TTC549 (cell line): ENCODE results near the gene RHOF.

Experiments
- FAIRE-seq: peaks from 2 replicates; lab custom pipeline; 2012; peaks lifted over from hg19 to GRCh38; lab: Jason Lieb, UNC

RHOF gene, protein sequence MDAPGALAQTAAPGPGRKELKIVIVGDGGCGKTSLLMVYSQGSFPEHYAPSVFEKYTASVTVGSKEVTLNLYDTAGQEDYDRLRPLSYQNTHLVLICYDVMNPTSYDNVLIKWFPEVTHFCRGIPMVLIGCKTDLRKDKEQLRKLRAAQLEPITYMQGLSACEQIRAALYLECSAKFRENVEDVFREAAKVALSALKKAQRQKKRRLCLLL

DNA sequence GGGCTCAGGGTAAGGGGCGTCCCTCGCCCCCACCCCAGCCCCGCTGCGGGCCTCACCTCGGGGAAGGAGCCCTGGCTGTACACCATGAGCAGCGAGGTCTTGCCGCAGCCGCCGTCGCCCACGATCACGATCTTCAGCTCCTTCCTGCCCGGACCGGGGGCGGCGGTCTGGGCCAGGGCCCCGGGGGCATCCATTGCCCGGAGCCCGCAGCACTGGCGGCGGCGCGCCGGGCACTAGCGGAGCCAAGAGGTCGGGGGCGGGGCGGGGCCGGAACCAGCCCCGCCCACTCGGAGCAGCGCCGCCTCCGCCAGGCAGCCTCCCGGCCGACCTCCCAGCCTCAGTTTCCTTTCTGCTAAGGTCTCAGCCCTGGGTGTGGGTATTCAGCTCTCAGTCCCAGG lies at the start of gene RHOF:
TSS of gene RHOF (minus strand) at position 249 of the 398 bp plus-strand sequence. CDS start at position 194, 55 bp downstream.
- no peak for FAIRE-seq

- no peak for FAIRE-seq
These were observed 46.7 kb upstream of the RHOF start for GRCh38 chr12:121839993-121840761.

DNA sequence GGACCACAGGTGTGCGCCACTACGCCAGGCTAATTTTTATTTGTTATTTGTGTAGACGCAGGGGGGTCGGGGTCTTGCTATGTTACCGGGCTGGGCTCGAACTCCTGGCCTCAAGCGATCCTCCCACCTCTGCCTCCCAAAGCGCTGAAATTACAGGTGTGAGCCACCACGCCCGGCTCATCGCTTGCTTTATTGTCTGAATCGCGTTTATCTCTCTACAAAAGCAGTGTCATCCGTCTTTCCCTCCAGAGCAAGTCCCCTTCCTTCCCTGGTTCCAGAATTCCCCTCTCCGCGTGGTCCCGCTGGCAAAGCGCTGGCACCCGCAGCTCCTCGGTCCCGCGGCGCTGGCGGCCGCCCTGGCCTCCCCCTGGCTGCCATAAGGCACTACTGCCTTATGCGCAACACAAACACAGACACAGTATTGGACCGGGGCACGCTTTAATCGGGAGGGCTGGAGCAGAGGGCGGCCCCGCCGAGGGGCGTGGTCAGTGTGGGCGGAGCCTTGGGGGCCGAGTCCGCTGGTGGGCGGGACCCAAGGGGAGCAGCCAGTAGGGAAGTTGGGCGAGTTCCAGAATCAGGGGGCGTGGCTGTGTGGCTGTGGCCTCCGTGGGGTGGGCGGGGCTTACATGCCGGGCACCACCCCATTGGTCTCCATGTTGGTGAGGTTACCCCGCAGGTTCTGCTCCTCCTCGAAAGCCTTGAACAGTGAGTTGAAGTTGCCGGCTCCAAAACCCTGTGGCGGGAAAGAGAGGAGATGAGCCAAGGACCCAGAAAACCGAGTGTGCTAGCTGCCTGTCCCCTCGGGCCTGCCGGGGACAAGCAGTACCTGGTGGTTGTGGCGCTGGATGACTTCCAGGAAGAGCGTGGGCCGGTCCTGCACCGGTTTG lies 45.9 kb upstream of the RHOF start:
- peak; percentile 91 for FAIRE-seq

DNA sequence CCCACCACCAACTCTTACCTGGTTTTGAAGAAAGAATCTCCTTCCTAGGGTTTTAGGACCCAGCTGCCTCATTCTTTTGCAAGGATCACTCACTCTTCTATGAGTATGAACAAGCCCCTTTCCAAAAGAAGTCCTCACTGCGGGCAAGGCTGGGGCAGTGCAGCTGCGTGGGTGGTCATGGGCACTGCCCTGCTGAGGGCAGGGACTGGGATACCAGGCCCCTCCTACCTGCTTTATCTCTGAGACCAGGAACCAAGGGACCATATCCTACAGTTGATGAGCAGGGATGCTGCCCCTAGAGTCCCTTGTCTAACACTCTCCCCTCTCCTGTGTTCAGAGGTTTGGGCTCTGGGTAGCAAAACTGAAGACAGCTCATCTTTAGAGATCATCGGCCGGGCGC lies 44.6 kb upstream of the RHOF start:
- FAIRE-seq = no peak

- FAIRE-seq = no peak
These were observed 44.2 kb upstream of the RHOF start for GRCh38 chr12:121837680-121838079.

- FAIRE-seq = no peak
These were observed 38.2 kb upstream of the RHOF start for GRCh38 chr12:121831571-121832245.

DNA sequence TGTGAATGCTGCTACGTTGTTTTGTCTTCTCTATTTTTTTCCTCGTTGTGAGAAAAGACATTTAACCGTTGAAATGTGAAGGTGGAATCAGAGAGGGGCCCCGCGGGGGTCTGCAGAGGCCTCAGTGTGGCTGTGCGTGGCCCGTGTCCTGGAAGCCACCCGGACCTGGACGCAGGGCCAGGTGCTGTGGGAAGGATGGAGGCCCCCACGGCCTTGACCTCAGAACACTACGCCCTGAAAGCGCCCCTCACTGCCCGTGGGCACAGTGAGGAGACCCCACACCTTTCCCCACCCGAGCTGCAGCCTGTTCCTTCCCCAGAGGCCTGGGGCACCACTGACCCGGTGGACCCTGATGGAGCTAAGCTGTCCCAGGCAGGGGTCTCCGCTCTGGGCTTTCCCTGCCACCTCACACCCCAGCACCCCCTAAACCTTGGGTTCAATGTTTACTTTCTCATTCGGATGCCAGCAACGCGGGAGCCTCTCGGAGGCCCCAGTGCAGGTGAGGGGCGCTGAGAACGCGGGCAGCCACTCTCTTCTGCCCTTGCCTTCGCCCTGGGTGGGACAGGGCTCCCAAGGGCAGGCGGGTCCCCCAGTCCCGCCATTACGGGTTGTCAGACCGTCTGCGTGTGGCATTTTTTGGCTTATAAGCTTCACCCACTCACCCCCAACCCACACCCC lies 37.2 kb upstream of the RHOF start:
- FAIRE-seq = no peak

DNA sequence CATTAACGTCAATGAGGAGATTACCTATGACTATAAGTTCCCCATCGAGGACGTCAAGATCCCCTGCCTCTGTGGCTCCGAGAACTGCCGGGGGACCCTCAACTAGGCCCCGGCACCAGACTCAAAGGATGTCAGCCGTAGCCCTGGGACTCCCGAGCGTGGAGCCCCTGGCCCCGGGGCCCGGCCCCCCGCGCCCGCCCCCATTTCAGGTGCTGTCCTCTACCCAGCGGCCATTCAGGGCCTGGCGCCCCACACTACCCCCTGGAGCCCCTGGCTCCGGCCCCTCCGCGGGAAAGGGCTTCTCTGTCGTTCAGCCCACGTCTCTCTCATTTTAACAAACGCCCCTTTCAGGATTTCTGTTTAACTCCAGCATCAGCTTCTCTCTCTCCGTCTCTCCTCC lies 36.6 kb upstream of the RHOF start:
- no peak for FAIRE-seq

DNA sequence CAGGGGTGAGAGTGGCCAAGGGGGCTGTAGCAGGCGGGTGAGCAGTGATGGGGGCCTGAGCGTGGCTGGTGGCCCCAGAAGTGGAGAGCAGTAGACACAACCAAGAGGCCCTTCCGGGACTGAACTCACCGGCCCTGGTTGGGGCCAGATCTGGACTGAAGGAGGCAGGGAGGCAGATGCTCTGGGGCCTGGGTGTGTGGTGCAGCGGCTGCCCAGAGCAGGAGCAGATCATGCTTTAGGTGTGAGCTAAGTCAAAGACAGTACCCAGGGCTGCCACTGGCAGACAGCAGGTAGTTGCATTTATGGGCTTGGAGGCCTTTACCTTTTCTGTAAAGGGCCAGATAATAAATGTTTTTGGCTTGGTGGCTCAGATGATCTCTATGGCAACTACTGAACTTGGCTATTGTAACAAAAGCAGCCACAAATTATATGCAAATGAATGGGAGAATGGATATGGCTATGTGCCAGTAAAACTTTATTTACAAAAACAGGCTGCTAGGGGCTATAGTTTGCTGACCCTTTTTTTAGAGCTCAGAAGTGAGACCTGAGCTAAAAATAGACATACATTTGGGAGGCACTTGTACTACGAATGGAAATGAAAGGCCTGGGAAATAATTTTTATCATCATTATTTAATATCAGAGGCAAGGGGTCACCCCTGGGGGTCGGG lies 35.9 kb upstream of the RHOF start:
- no peak for FAIRE-seq

- FAIRE-seq = no peak
These were observed 35.3 kb upstream of the RHOF start for GRCh38 chr12:121828826-121829225.

DNA sequence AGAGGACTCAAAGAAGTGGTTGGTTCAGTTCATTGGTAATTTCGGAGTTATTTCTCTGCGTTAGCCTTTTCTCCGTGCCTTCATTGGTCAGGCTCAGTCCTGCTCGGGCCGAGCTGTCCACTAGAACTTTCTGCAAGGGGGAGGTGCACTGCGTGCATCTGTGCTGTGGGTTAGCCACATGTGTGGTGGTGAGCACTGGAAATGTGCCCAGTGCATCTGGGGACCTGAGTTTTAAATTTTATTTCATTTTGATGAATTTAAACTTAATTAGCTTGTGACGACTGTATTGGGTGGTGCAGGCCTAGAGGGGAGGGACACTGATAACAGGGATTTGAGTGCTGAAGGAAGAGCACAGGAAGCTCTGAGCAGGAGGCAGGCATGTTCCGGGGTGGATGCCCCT lies 34.8 kb upstream of the RHOF start:
- no peak for FAIRE-seq

DNA sequence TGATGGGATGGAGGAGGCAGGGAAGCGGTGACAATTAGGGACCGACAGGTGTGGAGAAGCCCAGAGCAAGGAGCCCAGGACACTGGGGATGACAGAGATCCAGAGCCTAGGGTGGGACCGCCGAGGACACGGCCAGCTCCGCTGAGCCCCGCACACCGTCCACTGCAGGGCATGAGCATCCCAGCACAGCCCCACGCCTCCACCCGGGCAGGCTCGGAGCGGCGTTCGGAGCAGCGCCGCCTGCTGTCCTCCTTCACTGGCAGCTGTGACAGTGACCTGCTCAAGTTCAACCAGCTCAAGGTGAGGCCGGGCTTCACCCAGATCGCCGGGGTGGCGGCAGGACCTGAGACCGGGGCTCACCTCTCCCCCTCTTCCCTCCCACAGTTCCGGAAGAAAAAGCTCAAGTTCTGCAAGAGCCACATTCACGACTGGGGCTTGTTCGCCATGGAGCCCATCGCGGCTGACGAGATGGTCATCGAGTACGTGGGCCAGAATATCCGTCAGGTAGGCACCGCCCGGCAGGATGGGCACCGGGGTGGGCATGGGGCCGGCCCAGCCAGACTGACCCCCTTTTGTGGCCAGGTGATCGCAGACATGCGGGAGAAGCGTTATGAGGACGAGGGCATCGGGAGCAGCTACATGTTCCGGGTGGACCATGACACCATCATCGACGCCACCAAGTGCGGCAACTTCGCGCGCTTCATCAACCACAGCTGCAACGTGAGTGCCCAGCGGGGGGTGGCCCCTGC lies 34.0 kb upstream of the RHOF start:
- FAIRE-seq = no peak

DNA sequence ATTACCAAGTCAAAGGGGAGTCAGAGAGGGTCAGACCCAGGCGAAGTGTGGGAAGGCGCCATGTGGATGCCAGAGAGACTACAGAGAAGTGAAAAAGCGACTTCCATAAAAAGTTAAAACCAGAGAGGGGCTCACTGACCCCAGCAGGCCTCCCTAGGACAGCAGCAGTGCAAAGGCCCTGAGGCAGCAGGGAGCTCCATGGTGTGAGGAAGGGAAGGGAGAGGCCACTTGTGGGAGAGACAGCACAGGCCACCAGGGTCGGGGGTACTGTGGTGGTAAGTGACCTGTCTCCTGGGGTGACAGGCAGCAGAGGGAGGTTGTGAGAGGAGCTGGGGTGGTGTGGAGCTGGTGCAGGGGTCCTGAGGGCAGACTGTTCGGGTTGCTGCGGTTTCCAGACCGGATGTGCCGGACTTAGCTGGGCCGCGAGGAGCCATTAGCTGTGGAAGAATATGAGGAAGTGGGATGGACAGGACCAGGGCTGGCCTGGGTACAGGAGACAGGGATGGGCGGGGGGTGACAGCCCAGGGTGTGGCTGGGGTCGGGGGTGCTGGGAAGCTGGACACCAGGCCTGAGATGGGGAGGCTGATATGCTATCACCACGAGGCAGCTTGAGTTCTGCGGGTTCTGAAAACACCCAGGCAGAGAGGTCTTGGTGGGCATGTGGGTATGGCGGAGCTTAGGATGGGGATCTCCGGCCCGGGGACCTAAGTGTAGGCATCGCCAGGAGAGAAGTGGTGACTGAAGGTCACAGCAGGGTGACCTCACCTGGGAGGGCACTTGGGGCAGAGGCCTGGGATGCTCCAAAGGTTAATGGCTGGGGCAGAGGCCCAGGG lies 33.0 kb upstream of the RHOF start:
- no peak for FAIRE-seq

- FAIRE-seq = no peak
These were observed 31.6 kb upstream of the RHOF start for GRCh38 chr12:121825041-121825523.

DNA sequence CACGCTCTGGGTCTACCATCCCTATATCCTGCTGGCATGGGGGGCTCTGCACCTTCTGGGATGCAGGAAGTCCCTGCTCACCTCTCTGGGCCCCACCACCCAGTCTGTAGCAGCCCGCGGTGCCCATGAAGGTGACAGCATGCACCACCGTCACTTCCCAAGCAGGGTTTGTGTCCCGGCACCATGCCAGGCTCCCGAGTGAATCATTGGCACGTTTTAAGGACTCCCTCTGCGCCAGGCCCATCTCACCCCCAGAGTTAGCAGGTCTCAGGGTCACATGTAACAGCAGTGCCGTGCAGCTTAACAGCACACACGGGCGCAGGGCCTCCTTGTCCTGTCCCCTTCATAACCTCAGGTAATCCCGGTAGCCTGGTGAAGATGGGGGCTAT lies 30.2 kb upstream of the RHOF start:
- no peak for FAIRE-seq

GRCh38 chr12:121823101-121823726 lies 29.7 kb upstream of the RHOF start:
- FAIRE-seq = no peak

DNA sequence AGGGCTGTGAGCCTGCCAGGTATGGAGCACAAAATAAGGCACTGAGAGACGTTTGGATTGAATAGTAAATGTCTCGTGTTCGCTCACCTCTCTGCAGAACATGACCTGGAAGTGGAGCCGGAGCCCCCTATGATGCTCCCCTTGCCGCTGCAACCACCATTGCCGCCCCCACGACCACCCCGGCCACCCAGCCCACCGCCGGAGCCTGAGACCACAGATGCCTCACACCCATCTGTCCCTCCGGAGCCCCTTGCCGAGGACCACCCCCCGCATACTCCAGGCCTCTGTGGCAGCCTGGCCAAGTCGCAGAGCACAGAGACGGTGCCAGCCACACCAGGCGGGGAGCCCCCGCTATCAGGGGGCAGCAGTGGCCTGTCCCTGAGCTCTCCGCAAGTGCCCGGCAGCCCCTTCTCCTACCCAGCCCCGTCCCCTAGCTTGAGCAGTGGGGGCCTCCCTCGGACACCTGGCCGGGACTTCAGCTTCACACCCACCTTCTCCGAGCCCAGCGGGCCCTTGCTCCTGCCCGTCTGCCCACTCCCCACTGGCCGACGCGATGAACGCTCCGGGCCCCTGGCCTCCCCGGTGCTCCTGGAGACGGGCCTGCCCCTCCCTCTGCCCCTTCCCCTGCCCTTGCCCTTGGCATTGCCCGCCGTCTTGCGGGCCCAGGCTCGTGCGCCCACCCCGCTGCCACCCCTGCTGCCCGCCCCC lies 29.1 kb upstream of the RHOF start:
- no peak for FAIRE-seq

DNA sequence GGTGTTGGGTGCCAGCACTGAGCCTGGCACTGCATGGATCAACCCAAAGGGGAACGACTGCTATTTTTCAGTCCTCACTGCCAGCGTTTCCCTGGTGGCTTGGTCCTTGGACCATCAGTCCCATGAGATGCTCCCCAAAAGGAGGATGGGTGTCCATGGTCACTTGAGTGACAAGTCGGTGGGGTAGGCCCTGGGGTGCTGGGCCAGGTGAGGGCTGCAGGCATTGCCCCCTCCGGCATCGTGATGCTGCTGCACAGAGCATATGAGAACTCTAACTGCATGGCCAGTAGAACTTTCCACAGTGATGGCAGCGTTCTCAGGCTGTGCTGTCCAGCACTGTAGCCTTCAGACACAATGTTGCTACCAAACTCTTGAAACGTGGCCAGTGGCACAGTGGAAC lies 26.6 kb upstream of the RHOF start:
- no peak for FAIRE-seq
